ENCODE data around the gene GPR6.

The GPR6 gene, protein sequence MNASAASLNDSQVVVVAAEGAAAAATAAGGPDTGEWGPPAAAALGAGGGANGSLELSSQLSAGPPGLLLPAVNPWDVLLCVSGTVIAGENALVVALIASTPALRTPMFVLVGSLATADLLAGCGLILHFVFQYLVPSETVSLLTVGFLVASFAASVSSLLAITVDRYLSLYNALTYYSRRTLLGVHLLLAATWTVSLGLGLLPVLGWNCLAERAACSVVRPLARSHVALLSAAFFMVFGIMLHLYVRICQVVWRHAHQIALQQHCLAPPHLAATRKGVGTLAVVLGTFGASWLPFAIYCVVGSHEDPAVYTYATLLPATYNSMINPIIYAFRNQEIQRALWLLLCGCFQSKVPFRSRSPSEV

DNA sequence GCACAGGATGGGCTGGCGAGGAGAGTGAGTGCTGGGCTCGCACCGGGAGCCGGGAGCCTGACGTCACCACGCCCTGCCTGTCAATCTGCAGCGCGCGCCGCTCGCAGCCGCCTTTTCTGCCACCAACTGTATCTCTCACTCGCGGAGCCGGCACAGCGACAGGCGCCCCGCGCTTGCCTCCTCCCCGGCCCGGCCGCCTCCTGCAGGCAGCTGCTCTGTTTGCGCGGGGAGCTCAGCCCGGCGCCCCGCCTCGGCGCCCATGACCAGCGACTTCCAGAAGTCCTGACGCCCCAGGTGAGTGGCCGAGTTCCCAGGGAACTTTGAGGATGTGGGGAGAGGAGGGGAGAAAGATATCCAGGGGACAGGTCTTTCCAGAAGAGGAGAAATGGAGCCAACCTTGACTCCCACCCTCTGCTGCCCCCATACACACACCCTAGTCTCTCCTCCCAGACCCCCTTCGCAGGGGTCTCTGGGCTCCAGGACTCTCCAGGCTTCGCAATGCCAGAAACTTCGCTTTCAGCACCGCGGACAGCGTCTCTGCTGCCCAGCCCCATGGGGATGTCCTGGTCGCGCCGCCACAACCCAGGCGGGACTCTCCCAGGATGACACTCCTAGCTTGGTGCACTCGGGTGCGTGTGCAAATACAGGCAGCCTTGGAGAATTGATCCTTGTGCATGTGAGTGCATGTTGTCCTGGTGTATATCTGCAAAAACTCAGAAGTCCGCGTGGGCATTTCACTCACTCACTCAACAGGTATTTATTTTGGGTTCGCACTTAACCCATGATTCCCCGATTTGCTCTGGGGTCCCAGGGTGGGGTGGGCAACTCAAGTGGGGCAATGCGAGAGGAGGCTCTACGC, at the start of gene GPR6:
GPR6 (plus strand) TSS at position 138 of the 859 bp plus-strand sequence. CDS start 802 bp downstream, outside the sequence.
- DNase-seq, result peak; percentile 48

DNA sequence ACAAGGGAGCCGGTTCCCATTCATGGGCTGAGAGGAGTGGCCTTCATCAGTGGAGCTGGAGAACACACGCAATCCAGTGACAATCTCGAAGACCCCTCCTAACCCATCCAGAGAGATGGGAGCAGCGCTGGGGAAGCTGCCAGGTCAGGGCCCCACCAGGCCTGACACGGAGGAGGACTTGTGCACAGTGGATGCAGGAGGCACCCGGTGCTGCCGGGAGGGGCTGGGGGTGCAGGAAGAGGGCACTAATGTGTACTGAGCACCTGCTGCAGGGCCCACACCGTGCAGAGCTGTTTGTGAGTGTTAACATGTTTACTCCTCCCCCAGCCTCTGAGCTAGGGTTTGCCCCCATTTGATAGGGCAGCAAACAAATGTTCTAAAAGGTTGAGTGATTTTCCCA, 43.8 kb upstream of the GPR6 start:
- DNase-seq, result no peak

DNA sequence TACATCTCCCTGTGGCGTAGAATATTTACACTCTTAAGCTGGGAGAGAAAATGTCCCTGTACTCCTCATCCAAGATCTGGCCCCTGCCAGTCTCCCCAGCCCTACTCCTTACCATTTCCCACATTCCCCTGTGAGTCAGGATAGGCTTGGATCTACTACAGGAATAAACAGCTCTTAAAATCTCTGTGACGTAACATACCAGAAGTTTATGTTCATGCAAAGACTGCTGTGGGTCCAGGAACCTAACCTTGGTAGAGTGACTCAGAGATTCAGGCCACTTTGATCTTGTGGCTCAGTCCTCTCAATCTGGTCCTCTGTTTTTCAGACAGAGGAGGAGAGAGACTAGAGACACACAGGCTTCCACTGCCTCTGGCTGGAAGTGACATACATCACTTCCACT, 38.5 kb upstream of the GPR6 start:
- DNase-seq, result no peak

DNA sequence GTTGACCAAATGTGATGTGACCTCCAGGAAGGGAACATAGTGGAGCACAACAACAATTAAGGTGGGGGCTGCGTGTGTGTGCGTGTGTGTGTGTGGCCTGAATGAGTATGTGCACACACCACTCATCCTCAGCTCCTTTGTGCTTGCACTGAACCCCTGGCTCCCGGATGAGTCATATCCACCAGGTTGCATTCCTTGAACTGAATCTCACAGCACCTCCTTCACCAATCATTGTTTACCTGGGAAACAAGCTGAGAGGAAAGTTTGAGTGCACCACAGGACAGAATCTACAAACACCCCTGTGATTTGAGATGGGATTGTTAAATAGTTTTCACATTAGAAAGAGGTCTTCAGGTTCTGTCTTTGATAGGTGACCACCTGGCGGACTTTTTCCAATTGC, 33.7 kb upstream of the GPR6 start:
- no peak for DNase-seq

DNA sequence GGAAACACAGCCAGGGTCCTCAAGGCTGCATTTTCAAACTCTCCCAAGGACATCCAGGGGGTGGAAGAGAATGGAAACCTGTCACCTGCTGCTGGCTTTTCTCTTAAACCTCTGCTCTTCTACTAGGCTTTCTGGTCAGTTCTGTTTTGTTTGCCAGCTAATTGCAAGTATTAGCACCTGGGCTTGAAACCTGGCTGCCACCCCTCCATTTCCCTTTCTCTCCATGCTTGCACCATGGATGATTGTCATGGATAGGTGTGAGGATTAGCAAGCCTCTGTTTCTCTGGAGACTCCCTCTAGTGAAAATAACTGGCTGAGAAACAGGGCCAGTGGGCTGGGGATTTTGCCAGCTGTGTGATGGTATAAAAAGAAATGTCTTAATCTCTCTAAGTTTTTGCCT, 33.0 kb upstream of the GPR6 start:
- no peak for DNase-seq

DNA sequence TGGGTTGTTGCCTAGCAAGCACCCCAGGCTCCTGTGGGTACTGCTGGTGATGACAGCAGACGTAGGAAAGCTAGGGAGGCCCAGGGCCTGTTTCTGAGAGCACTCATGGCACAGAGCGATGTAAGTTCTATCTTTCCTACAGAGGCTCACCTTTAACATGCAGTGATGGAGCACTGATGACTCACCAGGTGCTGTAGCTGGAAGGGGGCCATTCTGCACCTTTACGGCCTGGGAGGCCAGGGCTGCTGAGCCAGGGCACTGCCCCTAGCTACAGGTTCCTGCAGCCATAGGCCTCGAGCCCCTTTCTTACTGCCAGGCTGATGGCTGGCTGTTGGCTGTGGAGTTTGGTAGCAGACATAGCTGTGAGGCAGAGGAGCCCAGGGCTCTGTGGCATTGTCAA, 31.1 kb upstream of the GPR6 start:
- no peak for DNase-seq

DNA sequence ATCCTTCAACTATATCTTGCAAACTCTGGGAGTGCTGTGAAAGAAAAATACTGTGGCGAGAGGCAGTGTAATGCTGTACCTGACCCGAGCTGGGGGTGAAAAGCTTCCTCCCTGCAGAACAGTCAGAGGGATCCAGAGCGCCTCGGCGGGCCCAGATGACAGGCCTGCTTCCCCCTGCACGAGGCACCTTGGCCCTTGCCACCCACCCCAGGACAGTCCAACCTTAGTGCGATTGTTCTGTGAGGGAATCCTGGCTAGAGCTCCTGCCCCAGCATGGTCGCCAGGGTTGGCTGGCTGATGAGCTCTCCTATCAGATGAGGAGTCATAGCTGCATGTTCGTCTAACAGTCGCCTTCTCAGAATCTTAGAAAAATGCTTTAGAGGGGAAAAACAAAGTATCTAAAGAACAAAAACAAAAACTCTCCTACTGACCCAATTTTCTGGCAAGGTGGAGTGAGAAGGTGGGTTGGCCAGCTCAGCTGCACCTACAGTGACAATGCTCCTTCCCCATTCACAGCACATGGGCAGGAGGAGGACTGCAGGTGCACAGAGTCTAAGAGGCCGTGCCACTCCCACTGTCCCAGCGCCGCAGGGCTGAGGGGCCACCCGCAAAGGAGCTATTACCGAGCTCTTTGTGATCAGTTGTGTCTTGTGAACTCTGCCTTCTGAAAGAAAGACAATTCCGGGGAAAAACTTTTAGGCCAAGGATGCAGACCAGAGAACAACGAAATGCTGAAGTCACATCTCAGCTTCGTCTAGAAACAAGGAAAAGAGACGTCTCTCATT, 28.6 kb upstream of the GPR6 start:
- DNase-seq, result no peak

DNA sequence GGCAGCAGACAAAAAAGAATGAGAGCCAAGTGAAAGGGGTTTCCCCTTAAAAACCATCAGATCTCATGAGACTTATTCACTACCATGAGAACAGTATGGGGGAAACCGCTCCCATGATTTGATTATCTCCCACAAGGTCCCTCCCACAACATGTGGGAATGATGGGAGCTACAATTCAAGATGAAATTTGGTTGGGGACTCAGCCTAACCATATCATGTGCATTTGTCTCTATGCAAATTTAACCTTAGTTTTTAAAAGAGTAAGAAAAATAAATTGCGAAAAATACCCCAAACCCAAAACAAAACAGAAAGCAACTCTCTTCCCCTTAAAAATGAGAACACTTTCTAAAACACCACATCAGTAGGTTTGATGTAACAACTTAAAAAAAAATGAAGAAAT, 22.6 kb upstream of the GPR6 start:
- no peak for DNase-seq

DNA sequence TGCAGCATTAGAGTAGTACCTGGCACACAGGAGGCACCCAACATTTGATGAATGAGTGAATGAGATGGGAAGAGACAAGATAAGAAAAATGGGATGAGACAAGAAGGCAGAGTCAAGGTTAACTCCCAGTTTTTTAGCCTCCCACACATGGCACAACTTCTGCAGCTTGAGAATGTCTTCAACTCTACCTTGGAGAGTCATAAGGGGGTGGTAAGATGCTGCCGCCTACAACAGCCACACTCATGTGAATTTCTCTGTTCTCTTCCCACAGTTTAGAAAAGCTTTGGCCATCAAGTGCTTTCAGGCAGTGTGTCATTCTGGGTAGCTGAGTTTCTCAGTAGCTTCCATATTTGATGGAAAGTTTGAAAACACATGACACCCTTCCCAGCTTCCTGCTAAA, 19.5 kb upstream of the GPR6 start:
- no peak for DNase-seq

DNA sequence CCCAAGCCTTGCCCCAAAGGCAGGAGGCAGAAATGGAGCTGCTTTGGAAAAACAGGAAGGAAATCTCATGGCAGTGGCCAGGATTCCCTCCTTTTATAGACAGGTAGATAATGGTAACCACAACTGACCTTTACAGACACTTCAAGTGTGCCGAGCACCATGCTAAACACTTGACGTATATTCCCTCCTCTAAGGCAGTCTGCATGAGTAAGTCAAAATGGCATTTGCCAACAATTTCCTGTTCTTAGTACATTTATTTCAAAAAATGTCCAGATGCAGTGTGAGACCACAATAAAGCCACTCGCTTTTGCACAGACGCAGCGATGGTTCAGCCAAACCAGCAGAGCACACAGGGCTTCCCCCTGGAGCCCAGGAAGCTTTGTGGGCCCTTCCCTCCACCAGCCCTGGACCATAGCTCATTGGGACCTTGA, 16.5 kb upstream of the GPR6 start:
- DNase-seq, result no peak

DNA sequence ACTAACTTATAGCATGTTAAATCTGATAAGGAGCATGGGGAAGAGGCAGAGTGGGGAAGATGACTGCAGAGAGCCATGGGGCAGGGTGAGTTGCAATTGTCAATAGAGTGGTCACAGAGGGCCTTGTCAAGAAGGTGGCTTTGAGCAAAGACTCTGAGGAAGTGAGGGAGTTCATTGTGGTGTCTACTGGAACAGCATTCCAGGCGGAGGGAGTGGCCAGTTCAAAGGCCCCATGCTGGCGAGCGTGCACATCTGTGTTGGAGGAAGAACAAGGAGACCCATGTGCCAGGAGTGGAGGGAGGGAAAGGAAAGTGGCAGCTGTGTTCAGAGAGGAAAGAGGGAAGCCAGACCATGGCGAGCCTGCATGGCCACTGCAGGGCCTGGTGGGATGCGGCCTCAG, 15.8 kb upstream of the GPR6 start:
- no peak for DNase-seq

DNA sequence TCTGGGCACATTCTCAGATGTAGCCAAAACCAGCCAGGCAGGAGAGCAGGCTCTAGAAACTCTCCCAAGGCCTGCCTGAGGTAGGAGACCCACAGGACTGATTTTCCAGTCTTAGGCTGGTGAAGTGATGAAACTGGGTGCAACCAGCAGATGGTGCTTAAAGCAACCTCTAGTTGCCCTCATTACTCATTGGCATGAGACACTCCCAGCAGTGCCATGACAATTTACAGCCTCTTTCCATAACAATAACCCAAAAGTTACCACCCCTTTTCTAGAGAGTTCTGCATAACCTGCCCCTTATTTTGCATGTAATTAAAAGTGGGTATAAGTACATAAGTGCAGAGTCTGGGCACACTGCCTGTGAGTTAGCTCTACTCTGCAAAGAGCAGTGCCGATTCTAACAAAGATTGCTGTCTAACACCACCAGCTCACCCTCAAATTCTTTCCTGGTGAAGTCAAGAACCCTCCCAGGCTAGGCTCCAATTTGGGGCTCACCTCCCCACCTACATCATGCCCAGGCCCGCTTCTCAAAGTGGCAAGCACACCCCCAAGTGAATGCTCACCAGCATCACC, 14.4 kb upstream of the GPR6 start:
- DNase-seq, result no peak

DNA sequence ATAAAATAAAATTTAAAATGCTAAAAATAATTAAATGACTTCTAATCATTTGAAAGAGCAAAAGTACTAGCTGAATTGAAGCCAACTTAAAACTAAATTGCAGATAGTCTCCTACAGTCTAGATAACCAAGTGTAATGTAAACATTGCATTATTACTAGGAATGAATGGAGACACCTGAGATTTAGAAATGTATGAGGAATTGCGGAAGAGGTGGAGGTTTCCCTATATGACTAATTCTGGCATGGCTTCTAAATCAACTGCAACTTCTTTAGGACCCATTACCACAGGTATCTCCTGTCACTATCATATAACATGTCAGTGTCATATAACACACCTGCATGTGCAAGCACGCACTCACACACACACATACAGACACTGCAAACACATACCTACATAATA, 13.2 kb upstream of the GPR6 start:
- DNase-seq, result no peak

DNA sequence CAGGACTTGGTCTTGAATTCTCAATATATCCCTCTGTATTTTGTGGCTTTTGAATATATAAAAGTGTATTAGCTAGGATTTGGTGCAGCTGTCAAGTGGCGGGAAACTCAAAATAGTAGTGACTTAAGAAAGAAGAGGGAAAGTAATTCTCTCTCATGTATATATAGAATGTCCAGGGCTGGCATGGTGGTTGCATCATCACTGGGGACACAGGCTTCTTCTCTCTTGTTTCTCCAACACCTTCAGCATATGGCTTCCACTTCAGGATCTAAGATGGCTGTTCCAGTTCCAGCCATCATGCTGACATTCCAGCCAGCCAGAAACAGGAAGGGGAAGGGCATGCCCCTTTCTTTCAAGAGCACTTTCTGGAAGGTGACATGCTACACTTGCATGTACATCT, 11.8 kb upstream of the GPR6 start:
- DNase-seq, result no peak

DNA sequence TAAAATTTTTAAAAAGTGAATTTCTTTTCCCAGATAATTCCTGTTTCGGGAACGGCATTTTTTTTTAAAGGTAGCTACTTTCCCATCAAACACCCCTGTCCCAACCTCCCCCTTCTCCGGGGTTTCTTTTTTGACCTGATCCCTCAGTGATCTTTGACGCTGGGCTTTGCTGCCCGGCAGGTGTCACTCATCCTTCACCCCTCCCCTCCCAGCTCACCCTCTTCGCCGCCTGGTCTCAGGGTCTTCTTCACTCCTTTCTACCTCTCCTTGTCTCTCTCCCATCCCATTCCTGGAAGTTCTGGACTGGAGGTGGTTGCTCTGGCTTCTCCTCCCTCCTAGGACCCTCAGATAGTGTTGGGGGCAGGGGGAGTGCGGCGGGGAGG, 329 bp upstream of the GPR6 start:
- no peak for DNase-seq

DNA sequence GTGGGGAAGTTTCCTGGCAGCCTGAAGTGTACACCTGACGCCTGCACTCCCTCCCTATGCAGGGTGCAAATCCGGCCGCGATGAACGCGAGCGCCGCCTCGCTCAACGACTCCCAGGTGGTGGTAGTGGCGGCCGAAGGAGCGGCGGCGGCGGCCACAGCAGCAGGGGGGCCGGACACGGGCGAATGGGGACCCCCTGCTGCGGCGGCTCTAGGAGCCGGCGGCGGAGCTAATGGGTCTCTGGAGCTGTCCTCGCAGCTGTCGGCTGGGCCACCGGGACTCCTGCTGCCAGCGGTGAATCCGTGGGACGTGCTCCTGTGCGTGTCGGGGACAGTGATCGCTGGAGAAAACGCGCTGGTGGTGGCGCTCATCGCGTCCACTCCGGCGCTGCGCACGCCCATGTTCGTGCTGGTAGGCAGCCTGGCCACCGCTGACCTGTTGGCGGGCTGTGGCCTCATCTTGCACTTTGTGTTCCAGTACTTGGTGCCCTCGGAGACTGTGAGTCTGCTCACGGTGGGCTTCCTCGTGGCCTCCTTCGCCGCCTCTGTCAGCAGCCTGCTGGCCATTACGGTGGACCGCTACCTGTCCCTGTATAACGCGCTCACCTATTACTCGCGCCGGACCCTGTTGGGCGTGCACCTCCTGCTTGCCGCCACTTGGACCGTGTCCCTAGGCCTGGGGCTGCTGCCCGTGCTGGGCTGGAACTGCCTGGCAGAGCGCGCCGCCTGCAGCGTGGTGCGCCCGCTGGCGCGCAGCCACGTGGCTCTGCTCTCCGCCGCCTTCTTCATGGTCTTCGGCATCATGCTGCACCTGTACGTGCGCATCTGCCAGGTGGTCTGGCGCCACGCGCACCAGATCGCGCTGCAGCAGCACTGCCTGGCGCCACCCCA, 1.2 kb downstream of the GPR6 start:
- no peak for DNase-seq

DNA sequence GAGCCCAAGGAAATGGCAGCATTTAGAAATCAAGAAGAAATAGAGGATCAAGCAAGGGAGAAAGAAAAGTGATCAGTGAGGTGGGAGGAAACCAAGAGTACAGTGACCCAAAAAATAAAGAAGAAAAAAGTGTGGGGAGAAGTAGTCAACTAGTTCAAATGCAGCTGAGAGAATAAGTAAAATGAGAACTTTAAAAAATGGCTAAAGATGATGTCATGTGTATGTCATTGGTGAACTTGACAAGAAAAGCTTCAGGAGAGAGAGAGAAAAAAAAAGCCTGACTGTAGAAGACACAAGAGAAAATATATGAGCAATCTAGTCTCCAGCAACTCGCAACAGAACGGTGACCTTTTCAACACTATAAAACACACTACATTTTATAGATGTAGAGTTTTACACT, 6.3 kb downstream of the GPR6 start:
- no peak for DNase-seq

DNA sequence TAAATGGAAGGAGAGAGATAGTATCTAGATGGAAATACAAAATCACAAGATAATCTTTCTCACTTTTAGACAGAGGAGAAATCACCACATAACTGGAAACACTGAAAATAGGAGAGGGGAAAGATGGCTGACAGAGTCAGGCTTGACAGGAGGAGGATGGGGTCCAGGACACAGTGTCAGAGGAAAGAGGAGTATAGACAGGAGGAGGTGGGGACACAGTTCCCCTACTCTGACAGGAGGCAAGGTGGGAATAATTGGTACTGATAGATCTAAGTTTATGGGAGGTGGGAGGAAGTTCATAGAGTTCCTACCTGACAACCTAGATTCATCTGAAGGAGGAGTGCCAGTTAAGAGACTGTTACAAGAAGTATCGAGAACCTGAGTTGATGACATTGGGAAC, 9.1 kb downstream of the GPR6 start:
- no peak for DNase-seq

DNA sequence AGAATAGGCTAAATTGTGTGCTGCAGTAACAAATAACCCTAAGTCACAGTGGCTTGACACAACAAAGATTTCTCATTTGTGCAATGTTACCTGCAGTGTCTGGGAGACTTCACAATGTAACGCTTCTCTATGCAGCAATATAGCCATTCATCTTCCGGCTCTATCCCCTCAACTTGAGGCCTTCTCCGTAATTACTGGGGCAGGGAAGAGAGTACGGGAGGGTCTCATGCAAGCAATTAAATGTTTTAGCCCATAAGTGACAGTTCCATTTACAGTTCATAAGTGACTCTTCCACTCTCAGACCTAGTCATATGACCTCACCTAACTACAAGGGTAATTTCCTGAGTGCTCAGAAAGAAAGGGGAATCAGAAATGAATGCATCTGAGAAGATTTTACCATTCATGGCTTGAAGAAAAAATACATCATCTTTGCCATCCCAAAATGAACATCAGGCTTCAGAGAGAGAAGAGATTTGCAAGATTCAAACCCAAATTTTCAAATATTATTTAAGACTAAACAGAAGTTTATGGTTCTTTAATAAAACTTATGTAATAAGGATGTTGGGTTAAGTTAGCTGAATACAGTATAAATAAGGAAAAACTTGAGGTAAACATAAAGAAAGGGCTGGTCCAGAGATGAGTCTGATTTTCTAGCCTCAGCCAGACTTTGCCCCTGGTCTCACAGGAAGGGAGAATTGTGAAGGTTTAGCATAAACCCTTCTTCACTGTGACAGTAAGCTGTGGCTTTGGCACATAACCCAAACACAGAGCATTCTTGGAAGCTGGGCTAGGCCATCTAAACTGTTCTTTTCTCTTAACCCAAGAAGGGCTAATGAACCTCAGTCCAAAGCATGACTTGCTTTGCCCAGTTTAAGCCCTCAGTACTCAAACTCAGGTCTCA, 13.3 kb downstream of the GPR6 start:
- no peak for DNase-seq

DNA sequence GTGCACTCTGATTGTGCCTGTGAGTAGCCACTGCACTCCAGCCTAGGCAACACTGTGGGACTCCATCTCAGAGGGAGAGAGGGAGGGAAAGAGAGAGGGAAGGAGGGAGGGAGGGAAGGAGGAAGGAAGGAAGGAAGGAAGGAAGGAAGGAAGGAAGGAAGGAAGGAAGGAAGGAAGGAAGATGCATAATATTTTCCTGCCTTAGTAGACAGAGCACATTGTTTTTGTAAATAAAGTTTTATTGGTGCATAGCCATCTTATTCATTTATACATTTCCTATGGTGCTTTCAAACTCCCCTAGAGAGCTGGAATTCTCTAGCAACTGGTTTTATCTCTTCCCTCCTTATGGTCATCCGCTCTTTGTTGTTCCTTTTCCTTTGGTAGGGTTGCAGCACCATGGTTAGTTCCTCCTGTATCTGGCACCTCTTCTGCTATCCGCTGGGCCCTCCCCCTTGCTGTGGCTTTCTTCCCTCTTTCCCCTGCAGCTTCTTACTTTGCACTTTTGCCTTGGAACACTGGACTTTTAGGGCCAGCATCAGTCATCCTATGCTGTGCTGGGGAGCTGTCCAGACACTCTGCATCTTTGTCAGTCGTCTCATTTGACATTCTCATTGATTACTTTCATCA, 20.2 kb downstream of the GPR6 start:
- no peak for DNase-seq

DNA sequence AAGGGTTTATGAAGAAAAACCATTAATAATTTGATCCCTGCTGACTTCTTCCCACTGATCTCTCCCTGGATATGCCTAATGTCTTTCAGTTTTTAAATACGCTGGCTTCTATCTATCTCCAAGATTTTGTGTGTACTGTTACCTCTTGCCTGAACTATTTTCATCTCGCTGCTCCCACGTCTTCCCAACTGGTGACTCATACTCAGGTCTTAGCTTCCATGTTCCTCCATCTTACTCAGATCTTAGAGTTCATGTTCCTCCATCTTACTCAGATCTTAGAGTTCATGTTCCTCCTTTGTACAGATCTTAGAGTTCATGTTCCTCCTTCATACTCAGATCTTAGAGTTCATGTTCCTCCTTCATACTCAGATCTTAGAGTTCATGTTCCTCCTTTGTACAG, 21.6 kb downstream of the GPR6 start:
- DNase-seq, result no peak

Measured in NCI-H1048 (cell line).